ENCODE results near the gene PLA1A.

GRCh38 chr3:119672776-119673175, 75.1 kb downstream of the PLA1A start:
- no peak for TF ChIP-seq POLR2A (IDR thresholded peaks at IDR 0.05; ENCODE audit: low read depth, low read length)
- TF ChIP-seq POLR2AphosphoS5 (IDR thresholded peaks at IDR 0.05; ENCODE audit: low read depth, low read length) = no peak
- TF ChIP-seq TAF1 (IDR thresholded peaks at IDR 0.05; ENCODE audit: borderline replicate concordance, low read depth, low read length) = no peak

All from GM12892 (cell line).